Measurements from ENCODE around the gene CEP290.

The CEP290 gene

GRCh38 chr12:88017964-88018363, 123.9 kb downstream of the CEP290 start:
- no peak for DNase-seq (ENCODE audit: low spot score)
- ChIA-PET CTCF (no interaction called here), POLR2A (ENCODE audit: low non-redundant PET) (no interaction called here)
- no peak for TF ChIP-seq CTCF (conservative IDR thresholded peaks at IDR 0.05; ENCODE audit: low read depth)
- no peak overlapping the region for H3K27ac ChIP-seq

- TF ChIP-seq CTCF (conservative IDR thresholded peaks at IDR 0.05; ENCODE audit: low read depth): no peak
- no peak overlapping the region for H3K27ac ChIP-seq
- POLR2A ChIA-PET (ENCODE audit: low non-redundant PET): no interaction called here
- CTCF ChIA-PET: no interaction called here
- no peak for DNase-seq (ENCODE audit: low spot score)
Measured at GRCh38 chr12:88015825-88016224, 126.1 kb downstream of the CEP290 start.

- no peak for TF ChIP-seq CTCF (conservative IDR thresholded peaks at IDR 0.05; ENCODE audit: low read depth)
- H3K27ac ChIP-seq: no peak overlapping the region
- ChIA-PET CTCF (no interaction called here), POLR2A (ENCODE audit: low non-redundant PET) (no interaction called here)
- DNase-seq (ENCODE audit: low spot score): no peak
Measured at GRCh38 chr12:88011755-88012154, 130.1 kb downstream of the CEP290 start.

GRCh38 chr12:88006351-88006750, 135.5 kb downstream of the CEP290 start:
- ChIA-PET POLR2A (ENCODE audit: low non-redundant PET) (no interaction called here), CTCF (no interaction called here)
- no peak overlapping the region for H3K27ac ChIP-seq
- no peak for TF ChIP-seq CTCF (conservative IDR thresholded peaks at IDR 0.05; ENCODE audit: low read depth)
- no peak for DNase-seq (ENCODE audit: low spot score)

- DNase-seq (ENCODE audit: low spot score): no peak
- ChIA-PET POLR2A (ENCODE audit: low non-redundant PET) (no interaction called here), CTCF (no interaction called here)
- TF ChIP-seq CTCF (conservative IDR thresholded peaks at IDR 0.05; ENCODE audit: low read depth): no peak
- no peak overlapping the region for H3K27ac ChIP-seq
Measured at GRCh38 chr12:88001327-88001726, 140.6 kb downstream of the CEP290 start.

Data from RWPE1 (cell line).